HepG2 (cell line): ENCODE measurements around the gene ISLR. TPM values are rescaled to one million over a fixed set of nuclear protein-coding genes. Genes with fewer than 3 reads are reported as not detected.

Source experiments
- ATAC-seq: fragments of 200-7000 bp; cut with Tn5 transposase; 3 replicates; pipeline ENCODE4 v1.9.1; 2020; ENCODE audit warnings: mild to moderate bottlenecking, moderate library complexity
- BruUV-seq: library from RNA; stranded (reverse); fragments of 400-500 nt; replicated peaks from 2 replicates; lab custom pipeline; 2021; lab: Mats Ljungman, UMichigan
- CTCF ChIA-PET: fragments of 300-600 bp; formaldehyde crosslinking; extraction: SDS; loops from one replicate; lab custom pipeline; 2021; ENCODE audit warnings: low total read pairs, inconsistent platforms, low intra/inter-chr PET ratio; lab: Yijun Ruan, JAX
- POLR2A ChIA-PET: fragments of 350-600 bp; sonication (Branson Sonifier 250); formaldehyde crosslinking; loops from one replicate; lab custom pipeline; 2020; ENCODE audit warnings: antibody characterized with exemption, inconsistent platforms; lab: Yijun Ruan, JAX
- DNase-seq: peaks from one replicate; pipeline ENCODE4 v3.0.0-alpha.2; 2015; ENCODE audit warnings: low spot score
- FAIRE-seq: peaks from 3 replicates; lab custom pipeline; 2011; peaks lifted over from hg19 to GRCh38; lab: Jason Lieb, UNC
- H2AFZ ChIP-seq: one replicate; pipeline ENCODE4 v1.6.1; 2011; ENCODE audit warnings: low read length, inconsistent platforms
- H3K27ac ChIP-seq: fragments of 300-600 bp; 3 replicates; pipeline ENCODE4 v1.8.0; 2011; ENCODE audit warnings: mixed run types, mild to moderate bottlenecking, mixed read lengths, low read length, inconsistent platforms; ENCODE audit not compliant: insufficient read depth; ENCODE audit errors: extremely low read length
- H3K27me3 ChIP-seq, 2 experiments: fragments of 200-600 bp in 1 of 2; 2 replicates in 1 of 2; 3 replicates in 1 of 2; pipeline versions ENCODE4 v1.6.0 to v1.8.0; 2011; ENCODE audit warnings: low read length in 2 of 2, mild to moderate bottlenecking in 2 of 2, moderate library complexity in 2 of 2, inconsistent platforms in 1 of 2; ENCODE audit not compliant: insufficient read depth in 2 of 2, control insufficient read depth in 1 of 2
- H3K36me3 ChIP-seq, 2 experiments: fragments of 200-600 bp in 1 of 2; replicated peaks in 1 of 2; 2 replicates in 1 of 2; 3 replicates in 1 of 2; pipeline versions ENCODE4 v1.5.1 to v1.8.0; 2011; ENCODE audit warnings: low read length in 2 of 2, inconsistent platforms in 1 of 2; ENCODE audit not compliant: insufficient read depth in 2 of 2, control insufficient read depth in 1 of 2
- H3K4me1 ChIP-seq: 2 replicates; pipeline ENCODE4 v1.5.1; 2012; ENCODE audit warnings: low read length, inconsistent platforms; ENCODE audit not compliant: insufficient read depth
- H3K4me2 ChIP-seq: 2 replicates; pipeline ENCODE4 v1.6.0; 2011; ENCODE audit warnings: low read depth, low read length, inconsistent platforms
- H3K4me3 ChIP-seq, 3 experiments: fragments of 200-600 bp in 1 of 3; sonication (generic), shearing (Covaris generic) in 1 of 3; replicated peaks in 1 of 3; 2 replicates each; pipeline ENCODE4 v1.5.1; 2011 to 2016; ENCODE audit warnings: low read length in 3 of 3, inconsistent platforms in 2 of 3, low read depth in 2 of 3, mild to moderate bottlenecking in 2 of 3, control low read depth in 1 of 3, mixed read lengths in 1 of 3; ENCODE audit not compliant: insufficient read depth in 1 of 3
- H3K79me2 ChIP-seq: one replicate; pipeline ENCODE4 v1.6.1; 2011; ENCODE audit warnings: low read length, inconsistent platforms; ENCODE audit not compliant: insufficient read depth
- H3K9ac ChIP-seq: 2 replicates; pipeline ENCODE4 v1.6.0; 2011; ENCODE audit warnings: mild to moderate bottlenecking, low read depth, low read length, inconsistent platforms; ENCODE audit not compliant: insufficient read depth
- H3K9me3 ChIP-seq: 2 replicates; pipeline ENCODE4 v1.5.1; 2012; ENCODE audit warnings: mild to moderate bottlenecking, low read length
- H4K20me1 ChIP-seq: 2 replicates; pipeline ENCODE4 v1.6.0; 2011; ENCODE audit warnings: inconsistent platforms, mild to moderate bottlenecking, low read length, moderate library complexity; ENCODE audit not compliant: insufficient read depth
- CREB1 ChIP-seq, 2 experiments: fragments of 450-650 bp in 1 of 2; IDR thresholded peaks; 2 replicates each; pipeline ENCODE4 v1.6.1; 2016 to 2017; ENCODE audit warnings: control low read depth in 1 of 2, mild to moderate bottlenecking in 1 of 2, missing compliant biosample characterization in 1 of 2, missing genetic modification characterization in 1 of 2
- ELF3 ChIP-seq: IDR thresholded peaks from 2 replicates; pipeline ENCODE4 v1.6.1; 2016; ENCODE audit warnings: missing genetic modification reagents, missing compliant biosample characterization
- EZH2 ChIP-seq: conservative IDR thresholded peaks from 2 replicates; pipeline ENCODE4 v1.6.1; 2012; ENCODE audit warnings: mild to moderate bottlenecking, low read depth, low read length, moderate library complexity
- FOSL1 ChIP-seq: sonication (generic); formaldehyde crosslinking; IDR thresholded peaks from 2 replicates; pipeline ENCODE4 v1.9.0; 2021; ENCODE audit warnings: missing genetic modification reagents, borderline replicate concordance
- ISX ChIP-seq: sonication (generic); formaldehyde crosslinking; conservative IDR thresholded peaks from 2 replicates; pipeline ENCODE4 v1.5.0; 2020; ENCODE audit warnings: missing genetic modification reagents
- MYNN ChIP-seq: sonication (generic); formaldehyde crosslinking; IDR thresholded peaks from 2 replicates; pipeline ENCODE4 v1.4.0; 2020; ENCODE audit warnings: mild to moderate bottlenecking, low read depth, missing genetic modification reagents
- NFIB ChIP-seq: sonication (generic); formaldehyde crosslinking; IDR thresholded peaks from 2 replicates; pipeline ENCODE4 v1.9.0; 2021; ENCODE audit warnings: missing genetic modification reagents, mild to moderate bottlenecking, borderline replicate concordance
- PHF5A ChIP-seq: IDR thresholded peaks from one replicate; pipeline ENCODE4 v1.6.1; 2018; ENCODE audit warnings: low read depth, missing genetic modification reagents; ENCODE audit not compliant: unreplicated experiment
- REXO4 ChIP-seq: sonication (generic); formaldehyde crosslinking; IDR thresholded peaks from 2 replicates; pipeline ENCODE4 v1.8.0; 2022; ENCODE audit warnings: missing genetic modification reagents, mild to moderate bottlenecking, borderline replicate concordance
- TBL1XR1 ChIP-seq: fragments of 150-350 bp; IDR thresholded peaks from 2 replicates; pipeline ENCODE4 v1.6.1; 2014; ENCODE audit warnings: borderline replicate concordance, low read length; ENCODE audit not compliant: partially characterized antibody
- ZNF34 ChIP-seq: sonication (generic); formaldehyde crosslinking; IDR thresholded peaks from 2 replicates; pipeline ENCODE4 v1.4.0; 2020; ENCODE audit warnings: mild to moderate bottlenecking, missing genetic modification reagents, borderline replicate concordance
- ZNF570 ChIP-seq: sonication (generic); formaldehyde crosslinking; IDR thresholded peaks from 2 replicates; pipeline ENCODE4 v1.4.0; 2020; ENCODE audit warnings: mild to moderate bottlenecking, missing genetic modification reagents, borderline replicate concordance
- WGBS: methylation state at CpG from one replicate; pipeline ENCODE4 v1.1.6; 2017; ENCODE audit warnings: low lambda C conversion rate; 5-methylcytosine and 5-hydroxymethylcytosine counted together
- in situ Hi-C: cut with HindIII; loops from 2 replicates; pipeline ENCODE4 v1.10.0; 2017; ENCODE audit warnings: low pct_unique_long_range_greater_than_20kb; ENCODE audit not compliant: extremely low pct_ligation_motif_present
- intact Hi-C: fragments of 100-400 bp; cut with micrococcal nuclease; formaldehyde crosslinking; loops from one replicate; pipeline ENCODE4 v1.10.0; 2022; ENCODE audit not compliant: unreplicated experiment
- polyA plus RNA-seq, 8 experiments: library from polyadenylated mRNA; depleted of rRNA in 3 of 8; stranded (reverse) in 7 of 8; unstranded in 1 of 8; fragments of >200 nt; fragmentation: Illumina TruSeq in 4 of 8; extraction: Trizol in 4 of 8; gene quantifications; 2 replicates each; pipeline versions ENCODE4 v1.2.1 to v1.2.3, GENCODE V29; 2011 to 2016; ENCODE audit warnings: low read depth in 4 of 8, missing spikeins in 1 of 8, mixed read lengths in 1 of 8; ENCODE audit not compliant: insufficient read depth in 1 of 8
- total RNA-seq, 5 experiments: library from RNA; depleted of rRNA; stranded (reverse); fragments of >200 nt; fragmentation: Illumina TruSeq; extraction: Trizol; gene quantifications; 2 replicates each; pipeline ENCODE4 v1.2.3, GENCODE V29; 2016; ENCODE audit warnings: low read depth in 1 of 5
- TF ChIP-seq, protein P1 (sequence below): sonication (generic); formaldehyde crosslinking; IDR thresholded peaks from 2 replicates; pipeline ENCODE4 v1.4.0; 2020; ENCODE audit warnings: mild to moderate bottlenecking, low read depth, missing genetic modification reagents

Gene ISLR
- total and polyA plus RNA-seq, 2 of the 13 experiments (the other 11 are each of a cell fraction or from before 2014, with no cell fraction given), result not detected

DNA sequence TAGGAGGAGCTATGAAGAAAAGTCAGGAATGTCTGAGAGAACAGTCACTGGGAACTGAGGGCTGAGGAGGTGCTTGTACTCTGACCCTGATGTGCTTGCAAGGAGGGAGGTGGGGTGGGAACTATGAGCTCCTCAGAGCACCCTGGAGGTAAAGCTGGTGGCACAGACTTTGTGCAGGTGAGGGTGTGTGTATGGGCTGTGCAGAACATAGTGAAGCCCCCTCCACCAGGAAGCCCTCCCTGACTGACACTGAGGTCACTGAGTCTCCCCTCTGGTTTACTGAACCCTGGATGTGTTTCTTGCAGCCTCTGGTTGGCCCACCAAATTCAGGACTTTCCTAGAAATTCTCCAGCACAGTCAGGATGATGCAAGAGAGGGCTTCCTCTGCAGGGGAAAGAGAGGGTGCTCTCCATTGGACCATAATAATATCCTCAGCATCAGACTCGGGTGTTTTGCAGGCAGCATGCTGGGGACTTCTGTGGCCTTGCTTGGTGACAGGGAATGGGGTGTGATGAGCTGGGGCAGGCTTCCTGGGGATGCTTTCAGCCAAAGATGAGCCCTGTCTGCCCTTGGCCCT lies 1.5 kb upstream of the ISLR start:
- POLR2A ChIA-PET, result no interaction called here
- in situ Hi-C loops, result no loop called here

GRCh38 chr15:74172701-74173379 lies 670 bp upstream of the ISLR start:
- no peak for FAIRE-seq
- Histone ChIP-seq H3K9me3 (no peaks in the 10 kb centered on the region), H4K20me1 (no peaks in the 10 kb centered on the region), H3K4me3 (no peak overlapping the region), H3K79me2 (no peaks in the 10 kb centered on the region), H3K4me2 (no peak overlapping the region), H2AFZ (no peak overlapping the region), H3K36me3 (no peaks in the 10 kb centered on the region), H3K27me3 (peaks cover 12 to 42% of the 10 kb centered on the region in 2 experiments; a peak in 4 of 5 replicates), H3K9ac (no peak overlapping the region), H3K4me1 (no peaks in the 10 kb centered on the region), H3K27ac (no peak overlapping the region)
- POLR2A ChIA-PET, result no interaction called here
- WGBS, result 33% methylated on average over 8 of the region's 13 CpGs
- intact Hi-C loops (no loop called here), in situ Hi-C loops (no loop called here)
- no TSS peak for BruUV-seq
- DNase-seq, result no peak
- no peak for ATAC-seq
- CTCF ChIA-PET, result no interaction called here
- TF ChIP-seq EZH2 (no peak), CREB1 (IDR thresholded peaks at IDR 0.05) (no peak), CREB1 (CRISPR knock-in tag; IDR thresholded peaks at IDR 0.05) (no peak), PHF5A (CRISPR knock-in tag) (no peak), TBL1XR1 (no peak), ZNF570 (no peak), FOSL1 (no peak), ELF3 (CRISPR knock-in tag) (no peak), MYNN (CRISPR knock-in tag) (no peak), NFIB (CRISPR knock-in tag) (no peak), ZNF34 (no peak), REXO4 (CRISPR knock-in tag) (no peak)
- TF ChIP-seq, protein P1, sequence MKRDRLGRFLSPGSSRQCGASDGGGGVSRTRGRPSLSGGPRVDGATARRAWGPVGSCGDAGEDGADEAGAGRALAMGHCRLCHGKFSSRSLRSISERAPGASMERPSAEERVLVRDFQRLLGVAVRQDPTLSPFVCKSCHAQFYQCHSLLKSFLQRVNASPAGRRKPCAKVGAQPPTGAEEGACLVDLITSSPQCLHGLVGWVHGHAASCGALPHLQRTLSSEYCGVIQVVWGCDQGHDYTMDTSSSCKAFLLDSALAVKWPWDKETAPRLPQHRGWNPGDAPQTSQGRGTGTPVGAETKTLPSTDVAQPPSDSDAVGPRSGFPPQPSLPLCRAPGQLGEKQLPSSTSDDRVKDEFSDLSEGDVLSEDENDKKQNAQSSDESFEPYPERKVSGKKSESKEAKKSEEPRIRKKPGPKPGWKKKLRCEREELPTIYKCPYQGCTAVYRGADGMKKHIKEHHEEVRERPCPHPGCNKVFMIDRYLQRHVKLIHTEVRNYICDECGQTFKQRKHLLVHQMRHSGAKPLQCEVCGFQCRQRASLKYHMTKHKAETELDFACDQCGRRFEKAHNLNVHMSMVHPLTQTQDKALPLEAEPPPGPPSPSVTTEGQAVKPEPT (CRISPR knock-in tag), result no peak

More for the DNA sequence above, 1.5 kb upstream of the ISLR start:
- Histone ChIP-seq H3K4me3 (no peak overlapping the region), H3K27ac (no peak overlapping the region), H3K36me3 (no peaks in the 10 kb centered on the region), H3K4me1 (no peaks in the 10 kb centered on the region), H3K79me2 (no peaks in the 10 kb centered on the region), H2AFZ (no peak overlapping the region), H3K9me3 (no peaks in the 10 kb centered on the region), H3K4me2 (no peak overlapping the region), H3K27me3 (peaks cover 12 to 42% of the 10 kb centered on the region in 2 experiments; a peak in 4 of 5 replicates)
- BruUV-seq, result no TSS peak
- 0% methylated on average over 1 of the region's 1 CpG for WGBS
- intact Hi-C loops, result no loop called here
- no peak for DNase-seq
- CTCF ChIA-PET, result no interaction called here
- TF ChIP-seq ISX, result no peak
- TF ChIP-seq, all 625 proteins: peak for 0
- Histone ChIP-seq H4K20me1 (no peaks in the 10 kb centered on the region), H3K9ac (no peak overlapping the region)
- FAIRE-seq (no peak), ATAC-seq (no peak)
